Measurements from ENCODE around the gene ZCCHC7.
"Not testable (repeated sequence)": the region's sequence is repeated elsewhere in the genome, so short reads cannot be mapped to it uniquely, and the experiment has no call there.

Gene ZCCHC7

DNA sequence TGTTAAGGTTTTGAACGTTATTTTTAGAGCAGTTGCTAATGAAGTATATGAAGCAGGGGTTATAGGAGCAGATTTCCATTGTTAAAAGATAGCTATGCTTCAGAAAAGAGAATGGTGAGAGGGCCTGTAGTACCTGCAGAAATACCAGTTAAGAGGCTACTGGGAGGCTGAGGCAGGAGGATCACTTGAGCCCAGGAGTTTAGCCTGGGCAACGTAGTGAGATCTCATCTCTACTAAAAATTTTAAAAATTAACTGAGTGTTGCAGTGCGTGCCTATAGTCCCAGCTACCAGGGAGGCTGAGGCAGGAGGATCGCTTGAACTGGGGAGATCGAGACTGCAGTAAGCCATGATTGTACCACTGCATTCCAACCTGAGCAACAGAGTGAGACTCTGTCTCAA is 148.8 kb downstream of the ZCCHC7 start:
- Mint-ChIP-seq H3K27ac (peak overlapping the region in 1 of 2 donors; percentile 33), H3K4me1 (no peaks in the 10 kb centered on the region), H3K4me3 (no peak overlapping the region), H3K27me3 (no peaks in the 10 kb centered on the region), H3K9me3 (peaks cover 0 to 7% of the 10 kb centered on the region in 2 donors)
- ATAC-seq (no peak), DNase-seq (no peak)

DNA sequence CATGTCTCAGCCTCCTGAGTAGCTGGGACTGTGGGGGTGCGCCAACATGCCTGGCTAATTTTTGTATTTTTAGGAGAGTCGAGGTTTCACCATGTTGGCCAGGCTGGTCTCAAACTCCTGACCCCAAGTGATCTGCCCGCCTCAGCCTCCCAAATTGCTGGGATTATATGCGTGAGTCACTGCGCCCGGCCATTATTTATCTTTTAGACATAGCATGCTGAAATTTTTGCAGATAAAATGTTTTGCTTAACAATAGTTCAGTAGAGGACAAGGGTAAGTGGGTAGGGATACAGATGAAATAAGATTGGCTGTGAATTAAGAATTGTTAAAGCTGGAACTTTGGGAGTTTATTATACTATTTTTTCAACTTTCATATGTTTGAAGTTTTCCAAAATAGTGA is 151.3 kb downstream of the ZCCHC7 start:
- Mint-ChIP-seq H3K4me3 (no peak overlapping the region), H3K27me3 (no peaks in the 10 kb centered on the region), H3K4me1 (no peaks in the 10 kb centered on the region), H3K9me3 (peaks cover 0 to 7% of the 10 kb centered on the region in 2 donors), H3K27ac (no peak overlapping the region)
- DNase-seq (no peak), ATAC-seq (no peak)

DNA sequence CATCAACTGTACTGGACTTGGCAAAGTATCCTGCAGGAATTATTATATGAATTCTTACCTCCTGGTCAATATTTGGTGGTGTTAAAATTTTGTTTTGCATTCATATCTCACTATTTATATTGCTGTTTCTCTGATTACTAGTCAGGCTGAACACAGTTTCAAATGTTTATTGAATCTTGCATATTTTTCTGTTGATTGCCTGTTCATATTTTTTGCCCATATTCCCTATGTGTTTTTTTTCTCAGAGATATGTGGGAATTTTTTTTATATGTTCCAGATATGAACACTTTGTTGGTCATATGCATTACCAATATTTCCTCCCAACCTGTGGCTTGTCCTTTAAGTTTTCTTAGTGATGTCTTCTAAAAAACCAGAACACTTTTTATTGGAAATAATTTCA is 153.2 kb downstream of the ZCCHC7 start:
- Mint-ChIP-seq H3K27me3 (no peaks in the 10 kb centered on the region), H3K27ac (no peak overlapping the region), H3K4me3 (no peak overlapping the region), H3K9me3 (peaks cover 0 to 7% of the 10 kb centered on the region in 2 donors), H3K4me1 (no peaks in the 10 kb centered on the region)
- no peak for DNase-seq
- ATAC-seq, result no peak

DNA sequence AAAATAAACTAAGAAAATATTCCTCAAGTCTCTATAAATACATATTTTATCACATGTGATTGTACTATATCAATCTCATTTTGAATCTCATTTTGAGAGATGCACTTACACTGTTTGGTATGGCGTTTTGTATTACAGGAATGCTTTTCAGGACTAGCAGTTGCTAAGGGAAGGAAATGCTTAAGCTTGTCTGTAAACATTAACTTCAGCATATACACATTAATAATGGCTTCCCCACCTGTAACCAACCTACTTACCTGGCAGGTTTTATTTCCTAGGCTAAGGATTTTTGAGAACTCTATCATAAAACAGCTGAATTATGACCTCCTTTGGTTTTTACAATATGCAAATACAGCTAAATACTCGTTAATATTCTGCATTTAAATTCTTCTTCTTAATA is 161.2 kb downstream of the ZCCHC7 start:
- no peak overlapping the region for H3K4me3 Mint-ChIP-seq
- H3K4me1 Mint-ChIP-seq, result peaks cover 29% of the 10 kb centered on the region
- no peaks in the 10 kb centered on the region for H3K27me3 Mint-ChIP-seq
- ATAC-seq, result no peak
- no peak overlapping the region for H3K27ac Mint-ChIP-seq
- no peak for DNase-seq
- H3K9me3 Mint-ChIP-seq, result no peaks in the 10 kb centered on the region

DNA sequence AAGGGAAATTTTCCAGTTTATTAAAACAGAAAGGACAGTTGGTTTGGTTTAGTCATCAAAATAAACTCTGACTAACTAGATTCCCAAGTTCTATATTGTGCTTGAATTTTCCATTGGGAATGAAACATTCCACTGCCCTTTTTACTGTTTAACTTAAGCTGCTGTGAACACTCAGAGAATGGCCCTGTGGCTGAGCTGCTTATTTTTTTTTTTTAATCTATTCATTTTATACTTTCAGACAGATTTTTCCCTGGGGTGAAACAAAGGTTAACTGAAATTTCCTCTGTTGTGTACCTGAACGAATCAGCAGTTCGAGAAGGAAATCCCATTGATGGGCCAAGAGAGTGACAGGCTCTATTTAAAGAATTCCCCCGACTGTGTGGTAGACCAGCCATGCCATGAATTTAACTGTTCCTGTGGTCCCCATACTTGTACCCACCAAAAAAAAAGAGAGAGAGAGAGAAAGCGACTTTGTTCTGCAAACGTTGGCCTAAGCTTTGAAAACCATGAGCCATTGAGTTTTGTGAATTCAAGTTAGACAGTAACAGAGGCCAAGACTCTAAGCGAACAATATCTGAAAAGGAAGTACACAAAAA is 163.5 kb downstream of the ZCCHC7 start:
- Mint-ChIP-seq H3K27ac (peak overlapping the region; percentile 1 to 34), H3K4me3 (peak overlapping the region; percentile 48 to 67), H3K27me3 (no peaks in the 10 kb centered on the region), H3K4me1 (peaks cover 41% of the 10 kb centered on the region), H3K9me3 (peaks cover 4 to 5% of the 10 kb centered on the region in 2 donors)
- ATAC-seq, result peak; percentile 75
- DNase-seq, result no peak

DNA sequence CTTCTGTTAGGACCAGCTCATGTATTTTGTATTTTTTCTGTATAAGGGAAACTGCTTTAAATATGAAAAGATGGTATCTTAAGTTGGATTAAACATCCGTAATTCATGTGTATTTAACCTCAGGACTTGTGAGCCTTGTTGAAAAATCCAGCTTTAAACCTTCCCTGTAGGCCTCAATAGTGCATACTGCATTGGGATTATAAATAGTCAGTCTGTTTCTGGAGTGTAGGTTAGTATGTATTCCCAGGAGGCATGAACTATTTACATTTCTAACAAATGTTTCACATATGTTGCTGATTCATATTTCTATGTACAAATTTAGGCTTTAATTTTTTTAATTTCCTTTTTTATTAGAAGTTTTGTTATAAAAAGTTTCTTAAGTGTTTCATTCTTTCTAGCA is 164.3 kb downstream of the ZCCHC7 start:
- H3K9me3 Mint-ChIP-seq, result peaks cover 8 to 12% of the 10 kb centered on the region in 2 donors
- no peak overlapping the region for H3K27ac Mint-ChIP-seq
- ATAC-seq (no peak), DNase-seq (no peak)
- no peaks in the 10 kb centered on the region for H3K27me3 Mint-ChIP-seq
- H3K4me3 Mint-ChIP-seq, result peak overlapping the region in 1 of 2 donors; percentile 28
- peaks cover 48% of the 10 kb centered on the region for H3K4me1 Mint-ChIP-seq

DNA sequence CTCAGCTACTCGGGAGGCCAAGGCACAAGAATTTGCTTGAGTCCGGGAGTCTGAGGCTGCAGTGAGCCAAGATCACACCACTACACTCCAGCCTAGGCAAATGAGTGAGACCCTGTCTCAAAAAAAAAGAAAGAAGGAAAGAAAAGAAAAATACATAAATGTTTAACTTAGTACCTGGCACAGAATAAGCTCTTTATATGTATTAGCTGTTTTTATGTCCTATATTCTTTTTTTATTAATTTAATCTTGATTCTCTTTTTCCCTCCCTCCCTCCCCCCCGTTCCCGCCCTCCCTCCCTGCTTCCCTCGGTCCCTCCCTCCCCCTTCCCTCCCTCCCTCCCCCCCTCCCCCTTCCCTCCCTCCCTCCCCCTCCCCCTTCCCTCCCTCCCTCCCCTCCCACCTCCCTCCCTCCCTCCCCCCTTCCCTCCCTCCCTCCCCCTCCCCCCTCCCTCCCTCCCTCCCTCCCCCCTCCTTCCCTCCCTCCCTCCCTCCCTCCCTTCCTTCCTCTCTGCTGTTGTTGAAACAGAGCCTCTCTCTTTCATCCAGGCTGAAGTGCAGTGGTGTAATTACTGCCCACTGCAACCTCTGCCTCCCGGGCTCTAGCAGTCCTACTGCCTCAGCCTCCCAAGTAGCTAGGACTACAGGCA is 166.3 kb downstream of the ZCCHC7 start:
- ATAC-seq (no peak), DNase-seq (no peak)
- Mint-ChIP-seq H3K4me1 (peaks cover 66% of the 10 kb centered on the region), H3K4me3 (peak overlapping the region in 1 of 2 donors; percentile 40), H3K27me3 (no peaks in the 10 kb centered on the region), H3K9me3 (peaks cover 9 to 16% of the 10 kb centered on the region in 2 donors), H3K27ac (peak overlapping the region in 1 of 2 donors; percentile 93)

DNA sequence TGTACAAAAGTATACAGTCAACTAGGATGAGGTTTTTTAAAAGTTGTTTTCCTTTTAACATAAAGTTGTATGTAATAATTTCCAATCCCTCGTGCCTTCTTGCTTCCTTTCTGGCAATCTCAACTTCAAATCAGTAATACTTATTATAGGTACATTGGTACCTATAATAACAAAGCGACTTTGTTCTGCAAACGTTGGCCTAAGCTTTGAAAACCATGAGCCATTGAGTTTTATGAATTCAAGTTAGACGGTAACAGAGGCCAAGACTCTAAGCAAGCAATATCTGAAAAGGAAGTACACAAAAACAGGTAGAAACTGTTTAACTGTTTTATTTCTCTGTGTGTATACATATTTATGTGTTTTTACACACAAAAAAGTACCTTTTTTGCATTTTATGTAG is 166.9 kb downstream of the ZCCHC7 start:
- Mint-ChIP-seq H3K27me3 (no peaks in the 10 kb centered on the region), H3K4me3 (peak overlapping the region in 1 of 2 donors; percentile 19)
- ATAC-seq, result no peak

DNA sequence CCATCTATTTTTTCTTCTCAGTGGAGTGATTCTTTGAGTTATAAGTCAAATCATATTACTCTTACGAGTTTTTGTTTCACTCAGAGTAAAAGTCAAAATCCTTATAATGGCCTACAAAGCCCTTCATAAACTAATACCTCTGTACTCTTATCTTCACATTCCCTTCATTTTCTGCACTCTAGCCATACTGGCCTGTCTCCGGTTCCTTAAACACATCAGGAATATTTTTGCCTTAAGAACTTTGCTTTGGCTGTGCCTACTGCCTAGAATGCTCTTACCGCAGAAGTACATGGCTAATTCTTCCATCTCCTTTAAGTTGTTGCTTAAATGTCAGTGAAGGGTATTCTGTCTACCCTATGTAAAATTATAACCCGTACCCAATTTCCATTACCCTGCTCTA is 169.3 kb downstream of the ZCCHC7 start:
- Mint-ChIP-seq H3K4me1 (peaks cover 79% of the 10 kb centered on the region), H3K27me3 (no peaks in the 10 kb centered on the region), H3K4me3 (no peak overlapping the region), H3K27ac (peak overlapping the region; percentile 99), H3K9me3 (peaks cover 9 to 16% of the 10 kb centered on the region in 2 donors)
- ATAC-seq (no peak), DNase-seq (no peak)

More for the DNA sequence above, 166.9 kb downstream of the ZCCHC7 start:
- no peak overlapping the region for H3K27ac Mint-ChIP-seq
- peaks cover 73% of the 10 kb centered on the region for H3K4me1 Mint-ChIP-seq
- peaks cover 9 to 16% of the 10 kb centered on the region in 2 donors for H3K9me3 Mint-ChIP-seq
- no peak for DNase-seq

DNA sequence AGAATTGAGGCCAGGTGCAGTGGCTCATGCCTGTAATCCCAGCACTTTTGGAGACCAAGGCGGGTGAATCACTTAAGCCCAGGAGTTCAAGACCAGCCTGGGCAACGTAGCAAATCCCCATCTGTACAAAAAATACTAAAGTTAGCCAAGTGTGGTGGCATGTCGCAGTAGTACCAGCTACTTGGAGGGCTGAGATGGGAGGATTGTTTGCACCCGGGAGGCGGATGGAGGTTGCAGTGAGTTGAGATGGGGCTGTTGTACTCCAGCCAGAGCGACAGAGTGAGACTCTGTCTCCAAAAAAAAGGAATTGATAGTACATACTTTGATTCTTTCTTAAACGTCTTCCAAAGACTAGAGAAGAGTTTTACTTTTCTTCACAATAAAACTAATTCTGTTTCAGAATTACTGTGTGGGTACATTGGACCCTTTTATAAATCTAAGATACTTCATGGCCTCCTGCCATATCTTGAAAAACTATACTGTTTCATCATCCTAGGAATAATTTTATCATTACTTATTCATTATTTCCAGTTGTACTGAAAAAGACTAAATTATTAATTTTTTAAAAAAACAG is 170.1 kb downstream of the ZCCHC7 start:
- Mint-ChIP-seq H3K27me3 (no peaks in the 10 kb centered on the region), H3K4me1 (peaks cover 79% of the 10 kb centered on the region), H3K4me3 (peak overlapping the region; percentile 34 to 62), H3K27ac (peak overlapping the region; percentile 99), H3K9me3 (peaks cover 9 to 16% of the 10 kb centered on the region in 2 donors)
- DNase-seq (peak in 1 of 2 donors; percentile 25), ATAC-seq (no peak)

DNA sequence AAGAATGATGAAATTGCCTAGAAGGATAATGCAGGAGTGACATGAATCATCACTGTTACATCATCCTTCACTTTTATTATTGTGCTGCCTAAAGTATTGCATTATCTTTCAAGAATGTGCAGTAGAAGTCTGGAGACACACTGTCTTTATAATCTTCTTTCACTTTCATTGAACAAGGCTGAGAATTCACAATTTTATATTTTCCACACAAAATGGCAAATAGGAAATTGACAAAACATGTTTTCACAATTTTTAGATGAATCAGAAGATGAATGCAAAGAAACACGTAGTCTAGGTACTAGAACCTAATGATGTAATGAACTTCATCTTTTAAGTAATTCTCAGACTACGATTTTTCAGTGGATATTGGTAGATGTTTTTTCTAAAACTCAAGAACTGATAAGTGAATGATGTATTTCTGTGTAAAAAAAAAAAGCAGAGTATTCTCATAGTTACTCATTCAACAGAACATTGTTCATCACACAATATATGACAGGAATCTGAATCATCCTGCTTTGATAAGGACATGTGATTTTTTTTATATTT is 170.6 kb downstream of the ZCCHC7 start:
- Mint-ChIP-seq H3K27ac (peak overlapping the region; percentile 99), H3K27me3 (no peaks in the 10 kb centered on the region), H3K9me3 (peaks cover 9 to 16% of the 10 kb centered on the region in 2 donors), H3K4me3 (peak overlapping the region; percentile 41 to 78), H3K4me1 (peaks cover 83% of the 10 kb centered on the region)
- ATAC-seq, result peak; percentile 90
- DNase-seq, result no peak

DNA sequence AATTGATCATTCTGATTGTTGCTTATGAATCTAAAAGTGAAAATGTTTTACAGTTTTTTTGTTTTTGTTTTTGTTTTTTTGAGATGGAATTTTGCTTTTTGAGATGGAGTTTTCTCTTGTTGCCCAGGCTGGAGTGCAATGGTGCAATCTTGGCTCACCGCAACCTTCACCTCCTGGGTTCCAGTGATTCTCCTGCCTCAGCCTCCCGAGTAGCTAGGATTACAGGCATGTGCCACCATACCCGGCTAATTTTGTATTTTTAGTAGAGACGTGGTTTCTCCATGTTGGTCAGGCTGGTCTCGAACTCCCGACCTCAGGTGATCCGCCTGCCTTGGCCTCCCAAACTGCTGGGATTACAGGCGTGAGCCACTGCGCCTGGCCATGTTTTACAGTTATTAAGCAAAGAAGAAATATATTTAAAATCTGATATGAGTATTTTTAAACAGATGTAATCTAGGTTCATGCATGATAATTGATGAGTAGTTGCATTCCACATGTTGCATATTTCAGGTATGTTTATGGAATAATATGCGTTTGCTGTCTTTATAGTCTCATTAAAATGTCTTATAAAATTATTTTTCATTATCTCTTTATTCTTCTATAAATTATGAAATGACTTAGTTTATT is 171.4 kb downstream of the ZCCHC7 start:
- Mint-ChIP-seq H3K4me1 (peaks cover 86% of the 10 kb centered on the region), H3K9me3 (peaks cover 9 to 16% of the 10 kb centered on the region in 2 donors), H3K27ac (peak overlapping the region; percentile 99), H3K4me3 (peak overlapping the region; percentile 41 to 78)
- not testable (repeated sequence) for ATAC-seq, H3K27me3 Mint-ChIP-seq, DNase-seq

DNA sequence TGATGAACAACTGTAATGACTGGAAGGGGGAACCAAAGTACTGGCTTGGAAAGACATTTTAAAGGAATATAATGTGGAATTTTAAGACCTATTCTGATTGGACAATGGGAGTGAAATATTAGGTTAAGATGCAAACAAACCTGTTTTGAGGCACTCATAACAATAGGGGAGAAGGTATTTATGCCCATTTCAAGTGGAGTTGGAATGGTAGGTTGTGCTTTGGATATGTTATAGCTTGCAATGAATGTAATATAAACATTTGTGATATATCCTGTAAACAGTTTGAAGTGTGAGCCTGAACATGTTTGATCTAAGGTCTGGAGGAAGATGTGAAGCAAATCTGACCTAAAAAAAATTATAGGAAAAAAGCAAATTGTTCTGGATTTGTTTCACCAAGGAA is 172.5 kb downstream of the ZCCHC7 start:
- peaks cover 9 to 16% of the 10 kb centered on the region in 2 donors for H3K9me3 Mint-ChIP-seq
- H3K27ac Mint-ChIP-seq, result peak overlapping the region; percentile 60 to 92
- H3K4me1 Mint-ChIP-seq, result peaks cover 84% of the 10 kb centered on the region
- no peak for DNase-seq
- ATAC-seq, result no peak
- H3K4me3 Mint-ChIP-seq, result peak overlapping the region; percentile 20 to 54
- no peaks in the 10 kb centered on the region for H3K27me3 Mint-ChIP-seq

DNA sequence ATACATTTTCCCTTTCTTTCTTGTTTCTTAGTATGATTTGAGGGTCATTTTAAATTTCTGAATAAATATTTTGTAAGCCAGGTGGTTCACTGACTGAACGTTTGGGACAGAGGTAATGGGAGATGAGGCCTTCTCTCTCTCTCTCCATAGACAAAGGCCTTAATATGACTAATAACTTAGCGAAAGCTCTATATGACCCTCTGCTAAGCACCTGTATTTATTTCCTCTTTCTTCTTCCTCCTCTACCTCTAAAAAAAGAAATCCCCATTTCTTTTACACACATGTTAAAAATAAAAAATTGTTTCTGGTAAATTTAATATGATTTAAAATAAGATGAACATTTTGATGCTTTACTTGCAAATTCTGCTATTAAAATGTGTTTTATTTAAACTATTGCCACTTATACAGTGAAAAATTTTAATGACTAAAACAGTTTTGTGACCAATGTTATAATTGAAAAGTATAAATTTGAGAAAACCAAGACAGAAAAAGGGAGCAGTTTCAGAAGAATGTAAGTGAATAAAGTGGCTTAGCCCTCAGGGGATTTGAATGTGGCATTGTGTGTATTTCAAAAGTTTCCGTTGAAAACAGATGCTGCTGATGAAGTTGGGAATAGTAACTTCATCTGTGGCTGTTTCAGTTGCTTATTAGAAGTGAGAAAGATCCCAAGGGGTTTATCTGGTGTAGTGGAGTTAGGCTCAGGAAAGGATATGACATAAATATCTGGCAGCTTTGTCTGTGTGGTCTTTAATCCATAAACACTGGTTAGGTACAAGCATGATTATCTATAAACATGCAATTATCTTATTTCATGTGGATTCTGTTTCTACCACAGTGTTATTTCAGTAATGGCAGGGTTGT is 173.5 kb downstream of the ZCCHC7 start:
- H3K27ac Mint-ChIP-seq, result peak overlapping the region; percentile 75 to 92

DNA sequence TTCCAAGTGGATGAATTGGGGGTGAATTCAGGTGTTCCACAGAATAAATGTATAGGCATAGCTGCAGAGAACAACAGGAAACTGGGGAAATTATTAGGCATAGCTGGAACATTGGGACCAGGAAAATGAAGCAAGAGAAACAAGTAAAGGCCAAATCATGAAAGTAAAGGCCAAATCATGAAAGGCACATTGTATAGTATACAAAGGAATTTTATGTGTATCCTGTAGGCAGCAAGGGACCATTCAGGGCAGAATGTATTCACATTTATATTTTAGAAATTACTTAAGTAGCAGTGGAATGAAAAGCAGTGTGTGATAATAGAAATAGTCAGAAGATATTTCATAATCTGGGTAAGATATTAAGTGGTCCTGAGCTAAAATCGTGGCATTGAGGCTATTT is 174.8 kb downstream of the ZCCHC7 start:
- no peak overlapping the region for H3K4me3 Mint-ChIP-seq
- no peaks in the 10 kb centered on the region for H3K27me3 Mint-ChIP-seq
- no peak overlapping the region for H3K27ac Mint-ChIP-seq
- H3K4me1 Mint-ChIP-seq, result peaks cover 89% of the 10 kb centered on the region
- H3K9me3 Mint-ChIP-seq, result no peaks in the 10 kb centered on the region
- no peak for DNase-seq
- no peak for ATAC-seq

More for the DNA sequence above, 173.5 kb downstream of the ZCCHC7 start:
- ATAC-seq (no peak), DNase-seq (no peak)
- H3K4me3 Mint-ChIP-seq, result peak overlapping the region; percentile 8 to 54
- H3K9me3 Mint-ChIP-seq, result peaks cover 5 to 10% of the 10 kb centered on the region in 2 donors
- H3K4me1 Mint-ChIP-seq, result peaks cover 88% of the 10 kb centered on the region
- no peaks in the 10 kb centered on the region for H3K27me3 Mint-ChIP-seq
